K562 (cell line): ENCODE measurements around the gene SCAMP3. TPM values are rescaled to one million over a fixed set of nuclear protein-coding genes. Genes with fewer than 3 reads are reported as not detected.

Experiments used
- CBFB ChIP-seq: sonication (generic); formaldehyde crosslinking; IDR thresholded peaks from 2 replicates; pipeline ENCODE4 v1.4.0; 2020; ENCODE audit warnings: mild to moderate bottlenecking, missing genetic modification reagents
- CBX2 ChIP-seq: fragments of 200-600 bp; sonication (generic); IDR thresholded peaks from one replicate; pipeline ENCODE4 v1.6.1; 2012; ENCODE audit warnings: mild to moderate bottlenecking, low read length, inconsistent platforms; ENCODE audit not compliant: insufficient read depth, poor library complexity, severe bottlenecking
- CHD2 ChIP-seq: IDR thresholded peaks from 2 replicates; pipeline ENCODE4 v1.6.1; 2011; ENCODE audit warnings: low read depth, low read length
- GATA2 ChIP-seq: sonication (generic); formaldehyde crosslinking; IDR thresholded peaks from 2 replicates; pipeline ENCODE4 v1.4.0; 2020; ENCODE audit warnings: mild to moderate bottlenecking, missing genetic modification reagents
- HNRNPUL1 ChIP-seq: fragments of 200-400 bp; formaldehyde crosslinking; IDR thresholded peaks from 2 replicates; pipeline ENCODE4 v1.6.1; 2017; ENCODE audit warnings: low read length
- KLF13 ChIP-seq: fragments of 450-650 bp; IDR thresholded peaks from 2 replicates; pipeline ENCODE4 v1.6.1; 2016; ENCODE audit warnings: missing genetic modification characterization, low read depth, mild to moderate bottlenecking, missing compliant biosample characterization, moderate library complexity, borderline replicate concordance
- NR1H2 ChIP-seq: sonication (generic); formaldehyde crosslinking; IDR thresholded peaks from 2 replicates; pipeline ENCODE4 v1.4.0; 2020; ENCODE audit warnings: mild to moderate bottlenecking, missing genetic modification reagents
- OTX1 ChIP-seq: fragments of 450-650 bp; formaldehyde crosslinking; IDR thresholded peaks from 2 replicates; pipeline ENCODE4 v1.4.0; 2022; ENCODE audit warnings: mild to moderate bottlenecking
- PTBP1 ChIP-seq: fragments of 200-400 bp; formaldehyde crosslinking; IDR thresholded peaks from 2 replicates; pipeline ENCODE4 v1.6.1; 2017; ENCODE audit warnings: low read depth, low read length
- PURB ChIP-seq: sonication (generic); formaldehyde crosslinking; IDR thresholded peaks from 2 replicates; pipeline ENCODE4 v1.9.0; 2021; ENCODE audit warnings: low read depth, mild to moderate bottlenecking, missing genetic modification reagents
- RUNX1 ChIP-seq: sonication (generic); IDR thresholded peaks from 2 replicates; pipeline ENCODE4 v1.6.1; 2016; ENCODE audit warnings: antibody characterized with exemption, low read depth
- SIX5 ChIP-seq, 2 experiments: IDR thresholded peaks; 2 replicates each; pipeline ENCODE4 v1.6.1; 2011; ENCODE audit warnings: low read length in 2 of 2, borderline replicate concordance in 1 of 2, low read depth in 1 of 2, mild to moderate bottlenecking in 1 of 2, moderate library complexity in 1 of 2; ENCODE audit not compliant: insufficient read depth in 1 of 2
- SP2 ChIP-seq: IDR thresholded peaks from 2 replicates; pipeline ENCODE4 v1.6.1; 2011; ENCODE audit warnings: mild to moderate bottlenecking, low read depth, low read length, moderate library complexity; ENCODE audit not compliant: poor library complexity, severe bottlenecking; ENCODE audit errors: extremely low read depth
- TOE1 ChIP-seq, 2 experiments: fragments of 450-650 bp in 1 of 2; sonication (generic) in 1 of 2; formaldehyde crosslinking in 1 of 2; IDR thresholded peaks; 2 replicates each; pipeline versions ENCODE4 v1.7.1 to v1.8.0; 2016 to 2022; ENCODE audit warnings: borderline replicate concordance in 2 of 2, mild to moderate bottlenecking in 2 of 2, antibody characterized with exemption in 1 of 2, inconsistent platforms in 1 of 2, low read depth in 1 of 2, missing genetic modification reagents in 1 of 2, moderate library complexity in 1 of 2
- XRCC3 ChIP-seq: fragments of 450-650 bp; IDR thresholded peaks from 2 replicates; pipeline ENCODE4 v1.6.1; 2017; ENCODE audit warnings: mild to moderate bottlenecking, moderate library complexity
- ZKSCAN1 ChIP-seq: fragments of 150-350 bp; IDR thresholded peaks from 2 replicates; pipeline ENCODE4 v1.6.1; 2016; ENCODE audit warnings: low read depth, low read length
- ZNF274 ChIP-seq: IDR thresholded peaks from 2 replicates; pipeline ENCODE4 v1.6.1; 2011; ENCODE audit warnings: low read depth, mild to moderate bottlenecking, low read length, moderate library complexity, borderline replicate concordance
- ZNF445 ChIP-seq: fragments of 250-450 bp; sonication (Bioruptor Pico); IDR thresholded peaks from 2 replicates; pipeline ENCODE4 v1.4.0; 2020; ENCODE audit warnings: low read depth, mild to moderate bottlenecking, moderate library complexity
- polyA plus RNA-seq, 8 experiments: library from polyadenylated mRNA; depleted of rRNA in 4 of 8; stranded (reverse) in 5 of 8; unstranded in 3 of 8; fragments of >200 nt; fragmentation: Nextera tagmentation in 2 of 8; fragmentation: Illumina TruSeq in 1 of 8; extraction: Ambion mirVana in 2 of 8; extraction: Trizol in 1 of 8; gene quantifications; 2 replicates each; pipeline versions ENCODE4 v1.2.1 to v1.2.3, GENCODE V29; 2011 to 2014; ENCODE audit warnings: inconsistent platforms in 1 of 8, missing spikeins in 1 of 8
- total RNA-seq, 7 experiments: library from RNA; depleted of rRNA in 6 of 7; stranded (reverse); fragments of >200 nt in 6 of 7; fragmentation: Illumina TruSeq in 2 of 7; extraction: Trizol in 2 of 7; gene quantifications; 2 replicates each; pipeline versions ENCODE4 v1.2.1 to v1.2.3, GENCODE V29; 2011 to 2021; ENCODE audit warnings: low replicate concordance in 1 of 7
- TF ChIP-seq, protein P1 (sequence below), 2 experiments: IDR thresholded peaks in 1 of 2; conservative IDR thresholded peaks in 1 of 2; 2 replicates each; pipeline ENCODE4 v1.6.1; 2016; ENCODE audit warnings: low read depth in 2 of 2, mild to moderate bottlenecking in 1 of 2, missing compliant biosample characterization in 1 of 2, missing genetic modification characterization in 1 of 2, moderate library complexity in 1 of 2
- TF ChIP-seq, protein P2 (sequence below): fragments of 150-350 bp; conservative IDR thresholded peaks from 2 replicates; pipeline ENCODE4 v1.6.1; 2014; ENCODE audit warnings: low read length
- TF ChIP-seq, protein P3 (sequence below): fragments of 450-650 bp; formaldehyde crosslinking; IDR thresholded peaks from 2 replicates; pipeline ENCODE4 v1.4.0; 2020; ENCODE audit warnings: mild to moderate bottlenecking, moderate library complexity

The SCAMP3 gene
- total and polyA plus RNA-seq, 9 of the 15 experiments (the other 6 are each of a cell fraction or from before 2014, with no cell fraction given), result 14.2 to 131 (median 86.1) TPM

DNA sequence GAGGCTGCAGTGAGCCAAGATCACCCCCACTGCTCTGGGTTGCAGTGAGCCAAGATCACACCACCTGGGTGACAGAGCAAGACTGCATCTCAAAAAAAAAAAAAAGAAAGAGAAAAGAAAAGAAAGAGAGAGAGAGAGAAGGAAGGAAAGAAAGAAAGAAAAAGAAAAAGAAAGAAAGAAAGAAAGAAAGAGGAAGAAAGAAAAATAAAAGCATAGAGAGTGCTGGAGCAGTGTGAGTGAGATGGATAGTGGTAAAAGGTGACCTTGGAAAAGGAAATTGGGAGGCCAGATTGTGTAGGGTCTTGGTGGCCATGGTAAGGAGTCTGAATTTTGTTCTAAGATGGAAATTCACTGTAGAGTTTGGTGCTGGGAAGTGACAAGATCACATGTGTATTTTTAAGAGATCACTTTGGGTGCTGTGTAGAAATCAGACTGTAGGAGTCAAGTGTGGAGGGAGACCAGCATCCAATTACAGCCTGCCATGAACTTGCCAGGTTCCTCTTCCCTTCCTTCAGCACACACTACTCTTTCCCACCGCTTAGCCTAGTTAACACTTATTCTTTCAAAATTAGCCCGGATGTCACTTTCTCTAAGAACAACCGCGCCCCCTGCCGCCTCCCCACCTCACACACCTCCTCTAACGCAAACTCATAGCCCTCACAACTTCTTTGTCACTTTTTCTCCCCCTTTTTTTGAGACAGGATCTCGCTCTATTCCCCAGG, 35.8 kb downstream of the SCAMP3 start (continued):
- TF ChIP-seq HNRNPUL1, result no peak
- TF ChIP-seq CBX2, result no peak
- TF ChIP-seq, protein P1, sequence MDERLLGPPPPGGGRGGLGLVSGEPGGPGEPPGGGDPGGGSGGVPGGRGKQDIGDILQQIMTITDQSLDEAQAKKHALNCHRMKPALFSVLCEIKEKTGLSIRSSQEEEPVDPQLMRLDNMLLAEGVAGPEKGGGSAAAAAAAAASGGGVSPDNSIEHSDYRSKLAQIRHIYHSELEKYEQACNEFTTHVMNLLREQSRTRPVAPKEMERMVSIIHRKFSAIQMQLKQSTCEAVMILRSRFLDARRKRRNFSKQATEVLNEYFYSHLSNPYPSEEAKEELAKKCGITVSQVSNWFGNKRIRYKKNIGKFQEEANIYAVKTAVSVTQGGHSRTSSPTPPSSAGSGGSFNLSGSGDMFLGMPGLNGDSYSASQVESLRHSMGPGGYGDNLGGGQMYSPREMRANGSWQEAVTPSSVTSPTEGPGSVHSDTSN (CRISPR knock-in tag; IDR thresholded peaks at IDR 0.05; ENCODE audit: low read depth), result no peak
- TF ChIP-seq, protein P1 (tag; conservative IDR thresholded peaks at IDR 0.05; ENCODE audit: low read depth), result no peak
- TF ChIP-seq, protein P2, sequence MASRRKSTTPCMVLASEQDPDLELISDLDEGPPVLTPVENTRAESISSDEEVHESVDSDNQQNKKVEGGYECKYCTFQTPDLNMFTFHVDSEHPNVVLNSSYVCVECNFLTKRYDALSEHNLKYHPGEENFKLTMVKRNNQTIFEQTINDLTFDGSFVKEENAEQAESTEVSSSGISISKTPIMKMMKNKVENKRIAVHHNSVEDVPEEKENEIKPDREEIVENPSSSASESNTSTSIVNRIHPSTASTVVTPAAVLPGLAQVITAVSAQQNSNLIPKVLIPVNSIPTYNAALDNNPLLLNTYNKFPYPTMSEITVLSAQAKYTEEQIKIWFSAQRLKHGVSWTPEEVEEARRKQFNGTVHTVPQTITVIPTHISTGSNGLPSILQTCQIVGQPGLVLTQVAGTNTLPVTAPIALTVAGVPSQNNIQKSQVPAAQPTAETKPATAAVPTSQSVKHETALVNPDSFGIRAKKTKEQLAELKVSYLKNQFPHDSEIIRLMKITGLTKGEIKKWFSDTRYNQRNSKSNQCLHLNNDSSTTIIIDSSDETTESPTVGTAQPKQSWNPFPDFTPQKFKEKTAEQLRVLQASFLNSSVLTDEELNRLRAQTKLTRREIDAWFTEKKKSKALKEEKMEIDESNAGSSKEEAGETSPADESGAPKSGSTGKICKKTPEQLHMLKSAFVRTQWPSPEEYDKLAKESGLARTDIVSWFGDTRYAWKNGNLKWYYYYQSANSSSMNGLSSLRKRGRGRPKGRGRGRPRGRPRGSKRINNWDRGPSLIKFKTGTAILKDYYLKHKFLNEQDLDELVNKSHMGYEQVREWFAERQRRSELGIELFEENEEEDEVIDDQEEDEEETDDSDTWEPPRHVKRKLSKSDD, result no peak
- TF ChIP-seq CBFB (CRISPR knock-in tag), result no peak
- no peak for TF ChIP-seq PURB (CRISPR knock-in tag)
- TF ChIP-seq ZNF274, result no peak
- TF ChIP-seq XRCC3, result no peak
- no peak for TF ChIP-seq GATA2 (CRISPR knock-in tag)
- no peak for TF ChIP-seq PTBP1
- peak; percentile 38; the same call in 1 of the 2 replicates for TF ChIP-seq TOE1 (IDR thresholded peaks at IDR 0.05; ENCODE audit: borderline replicate concordance)
- no peak for TF ChIP-seq TOE1 (CRISPR knock-in tag; IDR thresholded peaks at IDR 0.05; ENCODE audit: borderline replicate concordance, low read depth)
- TF ChIP-seq RUNX1, result no peak
- TF ChIP-seq ZKSCAN1, result no peak
- TF ChIP-seq ZNF445 (CRISPR knock-in tag), result no peak
- TF ChIP-seq CHD2, result no peak
- TF ChIP-seq, protein P3, sequence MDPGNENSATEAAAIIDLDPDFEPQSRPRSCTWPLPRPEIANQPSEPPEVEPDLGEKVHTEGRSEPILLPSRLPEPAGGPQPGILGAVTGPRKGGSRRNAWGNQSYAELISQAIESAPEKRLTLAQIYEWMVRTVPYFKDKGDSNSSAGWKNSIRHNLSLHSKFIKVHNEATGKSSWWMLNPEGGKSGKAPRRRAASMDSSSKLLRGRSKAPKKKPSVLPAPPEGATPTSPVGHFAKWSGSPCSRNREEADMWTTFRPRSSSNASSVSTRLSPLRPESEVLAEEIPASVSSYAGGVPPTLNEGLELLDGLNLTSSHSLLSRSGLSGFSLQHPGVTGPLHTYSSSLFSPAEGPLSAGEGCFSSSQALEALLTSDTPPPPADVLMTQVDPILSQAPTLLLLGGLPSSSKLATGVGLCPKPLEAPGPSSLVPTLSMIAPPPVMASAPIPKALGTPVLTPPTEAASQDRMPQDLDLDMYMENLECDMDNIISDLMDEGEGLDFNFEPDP (CRISPR knock-in tag), result no peak
- TF ChIP-seq SP2, result no peak
- TF ChIP-seq NR1H2 (CRISPR knock-in tag), result no peak
- no peak for TF ChIP-seq KLF13 (tag)
- no peak for TF ChIP-seq SIX5 (IDR thresholded peaks at IDR 0.05; ENCODE audit: borderline replicate concordance in 1 of 2, insufficient read depth in 1 of 2, low read depth in 1 of 2, low read length in 2 of 2)
- TF ChIP-seq OTX1, result no peak
